GM12878 (cell line): ENCODE results near the gene FHL2. TPM values are rescaled to one million over a fixed set of nuclear protein-coding genes. Genes with fewer than 3 reads are reported as not detected.

Experiments used
- ATAC-seq: fragments of 200-7000 bp; cut with Tn5 transposase; 3 replicates; pipeline ENCODE4 v1.9.1; 2020; ENCODE audit warnings: mild to moderate bottlenecking, moderate library complexity
- BruUV-seq: library from RNA; stranded (reverse); fragments of 400-500 nt; replicated peaks from 2 replicates; lab custom pipeline; 2021; lab: Mats Ljungman, UMichigan
- CTCF ChIA-PET: fragments of 300-600 bp; sonication (Branson Sonifier 250); formaldehyde crosslinking; extraction: SDS; loops from one replicate; lab custom pipeline; 2021; ENCODE audit warnings: inconsistent platforms; lab: Yijun Ruan, JAX
- POLR2A ChIA-PET: fragments of 350-600 bp; formaldehyde crosslinking; extraction: SDS; loops from one replicate; lab custom pipeline; 2021; ENCODE audit warnings: inconsistent platforms; lab: Charles Lee
- RAD21 ChIA-PET: fragments of 300-600 bp; sonication (Branson Sonifier 250); formaldehyde crosslinking; loops from one replicate; lab custom pipeline; 2023; ENCODE audit warnings: antibody characterized with exemption; ENCODE audit not compliant: unreplicated experiment; lab: Charles Lee
- SMC1A ChIA-PET: fragments of 300-600 bp; sonication (Branson Sonifier 250); formaldehyde crosslinking; loops from one replicate; lab custom pipeline; 2023; ENCODE audit not compliant: unreplicated experiment, uncharacterized antibody; lab: Charles Lee
- DNase-seq: peaks from one replicate; pipeline ENCODE4 v3.0.0-alpha.2; 2011; ENCODE audit warnings: low read depth, low spot score
- FAIRE-seq: peaks from 3 replicates; lab custom pipeline; 2011; peaks lifted over from hg19 to GRCh38; lab: Jason Lieb, UNC
- H2AFZ ChIP-seq: 2 replicates; pipeline ENCODE4 v1.6.0; 2011; ENCODE audit warnings: low read depth, low read length, control low read depth; ENCODE audit not compliant: control insufficient read depth
- H3K27ac ChIP-seq: 2 replicates; pipeline ENCODE4 v1.5.1; 2011; ENCODE audit warnings: control low read depth; ENCODE audit not compliant: control insufficient read depth, insufficient read depth
- H3K27me3 ChIP-seq, 2 experiments: replicated peaks in 1 of 2; 2 replicates each; pipeline versions ENCODE4 v1.6.0 to v1.6.1; 2011; ENCODE audit warnings: low read length in 1 of 2; ENCODE audit not compliant: control insufficient read depth in 2 of 2, insufficient read depth in 2 of 2
- H3K36me3 ChIP-seq, 2 experiments: 2 replicates each; pipeline ENCODE4 v1.5.1; 2011; ENCODE audit warnings: low read length in 1 of 2; ENCODE audit not compliant: control insufficient read depth in 2 of 2, insufficient read depth in 2 of 2
- H3K4me1 ChIP-seq: 2 replicates; pipeline ENCODE4 v1.6.1; 2011; ENCODE audit warnings: mild to moderate bottlenecking, low read length, moderate library complexity, mixed read lengths; ENCODE audit not compliant: control insufficient read depth, insufficient read depth
- H3K4me2 ChIP-seq: 2 replicates; pipeline ENCODE4 v1.6.0; 2011; ENCODE audit warnings: control low read depth; ENCODE audit not compliant: control insufficient read depth, insufficient read depth
- H3K4me3 ChIP-seq: fragments of 200-600 bp; sonication (generic); 2 replicates; pipeline ENCODE4 v1.5.1; 2016
- H3K79me2 ChIP-seq: 2 replicates; pipeline ENCODE4 v1.6.0; 2011; ENCODE audit warnings: low read length; ENCODE audit not compliant: control insufficient read depth, insufficient read depth
- H3K9ac ChIP-seq: 2 replicates; pipeline ENCODE4 v1.8.0; 2011; ENCODE audit warnings: low read length, control low read depth, mixed read lengths; ENCODE audit not compliant: control insufficient read depth, insufficient read depth
- H3K9me3 ChIP-seq: replicated peaks from 3 replicates; pipeline ENCODE4 v1.5.1; 2011; ENCODE audit warnings: mild to moderate bottlenecking, low read length; ENCODE audit not compliant: control insufficient read depth, insufficient read depth
- H4K20me1 ChIP-seq: 2 replicates; pipeline ENCODE4 v1.6.0; 2011; ENCODE audit not compliant: control insufficient read depth, insufficient read depth
- CBX5 ChIP-seq: sonication (generic); IDR thresholded peaks from 2 replicates; pipeline ENCODE4 v1.6.1; 2016; ENCODE audit warnings: low read depth, moderate library complexity, mild to moderate bottlenecking, inconsistent platforms
- CHD1 ChIP-seq: IDR thresholded peaks from 2 replicates; pipeline ENCODE4 v1.6.1; 2012; ENCODE audit warnings: low read depth, low read length, improper control_type of control experiment
- EP300 ChIP-seq, 2 experiments: fragments of 150-350 bp in 1 of 2; IDR thresholded peaks; 2 replicates each; pipeline ENCODE4 v1.6.1; 2011 to 2012; ENCODE audit warnings: low read depth in 2 of 2, low read length in 2 of 2, borderline replicate concordance in 1 of 2, improper control_type of control experiment in 1 of 2, inconsistent platforms in 1 of 2; ENCODE audit not compliant: control insufficient read depth in 1 of 2
- HDGF ChIP-seq: fragments of 450-650 bp; IDR thresholded peaks from 2 replicates; pipeline ENCODE4 v1.6.1; 2016; ENCODE audit warnings: antibody characterized with exemption
- JUNB ChIP-seq: IDR thresholded peaks from 2 replicates; pipeline ENCODE4 v1.6.1; 2016; ENCODE audit warnings: antibody characterized with exemption, mild to moderate bottlenecking
- POLR2AphosphoS5 ChIP-seq: IDR thresholded peaks from 2 replicates; pipeline ENCODE4 v1.6.1; 2011; ENCODE audit warnings: mild to moderate bottlenecking, low read length, inconsistent platforms
- RB1 ChIP-seq: fragments of 450-650 bp; formaldehyde crosslinking; IDR thresholded peaks from 2 replicates; pipeline ENCODE4 v1.6.1; 2017; ENCODE audit warnings: mild to moderate bottlenecking, borderline replicate concordance
- WGBS: methylation state at CpG from one replicate; pipeline ENCODE4 v1.1.6; 2016; ENCODE audit warnings: low lambda C conversion rate; ENCODE audit not compliant: insufficient replicate concordance, insufficient coverage; ENCODE audit errors: missing lambda C conversion rate; 5-methylcytosine and 5-hydroxymethylcytosine counted together
- in situ Hi-C: fragments of 300-500 bp; cut with MboI; formaldehyde crosslinking; loops from 9 replicates; pipeline ENCODE4 v1.14.3; 2018; ENCODE audit warnings: mixed read lengths
- intact Hi-C: fragments of 100-400 bp; cut with micrococcal nuclease; formaldehyde crosslinking; loops from one replicate; pipeline ENCODE4 v1.14.2; 2022; ENCODE audit not compliant: unreplicated experiment
- polyA plus RNA-seq, 11 experiments: library from polyadenylated mRNA; depleted of rRNA in 4 of 11; unstranded in 6 of 11; stranded (reverse) in 5 of 11; fragments of >200 nt; fragmentation: Nextera tagmentation in 4 of 11; fragmentation: Illumina TruSeq in 1 of 11; extraction: Ambion mirVana in 4 of 11; extraction: Trizol in 1 of 11; gene quantifications; 1 replicate in 1 of 11; 2 replicates in 10 of 11; pipeline versions ENCODE4 v1.2.1 to v1.2.3, GENCODE V29; 2011 to 2016; ENCODE audit warnings: inconsistent platforms in 2 of 11, missing spikeins in 2 of 11, low read depth in 1 of 11
- total RNA-seq, 4 experiments: library from RNA; depleted of rRNA in 3 of 4; stranded (reverse); fragments of >200 nt in 3 of 4; fragmentation: Illumina TruSeq in 1 of 4; extraction: Trizol in 1 of 4; gene quantifications; 2 replicates each; pipeline versions ENCODE4 v1.2.1 to v1.2.3, GENCODE V29; 2013 to 2021
- TF ChIP-seq, protein P1 (sequence below): fragments of 450-650 bp; IDR thresholded peaks from 2 replicates; pipeline ENCODE4 v1.6.1; 2017; ENCODE audit warnings: mild to moderate bottlenecking, moderate library complexity
- TF ChIP-seq, protein P2 (sequence below): fragments of 450-650 bp; IDR thresholded peaks from 2 replicates; pipeline ENCODE4 v1.6.1; 2018; ENCODE audit warnings: mild to moderate bottlenecking, low read depth, moderate library complexity; ENCODE audit not compliant: partially characterized antibody

Gene FHL2
- total and polyA plus RNA-seq, 10 of the 15 experiments (the other 5 are each of a cell fraction or from before 2014, with no cell fraction given): 2.2 to 9.9 (median 4.5) TPM

DNA sequence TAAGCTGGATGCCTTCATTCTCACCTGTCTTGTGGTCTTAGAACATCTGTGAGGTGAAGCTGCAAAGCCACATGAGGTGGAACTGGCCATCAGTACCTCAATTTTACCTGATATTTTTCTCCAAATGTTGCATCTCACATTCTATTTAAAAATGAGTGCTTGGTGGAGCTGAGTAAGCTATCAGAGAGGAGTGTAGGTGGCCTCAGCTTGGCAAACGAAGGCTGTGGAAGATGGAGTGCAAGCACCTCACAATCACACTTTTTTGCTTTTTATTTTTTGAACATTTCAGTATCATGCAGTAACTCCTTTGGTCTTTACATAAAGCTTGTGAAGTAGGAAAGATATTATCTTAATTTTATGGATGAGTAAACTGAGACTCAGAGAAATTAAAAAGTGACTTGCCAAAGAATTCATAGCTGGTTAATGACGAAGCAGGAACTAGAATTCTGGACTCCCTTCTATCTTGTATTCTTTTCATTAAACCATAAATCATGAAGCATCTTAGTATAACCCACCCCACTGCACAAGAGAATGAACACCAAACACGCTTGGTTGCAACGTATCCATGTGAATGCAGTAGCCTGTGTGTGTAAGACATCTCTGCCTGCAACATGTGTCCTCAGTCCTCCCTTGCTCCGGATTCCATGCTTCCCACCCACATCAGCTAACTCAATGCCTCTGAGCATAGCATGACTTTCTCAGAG, 34.3 kb downstream of the FHL2 start:
- in situ Hi-C loops (no loop called here), intact Hi-C loops (no loop called here)
- 29% methylated on average over 5 of the region's 5 CpGs for WGBS
- Histone ChIP-seq H3K79me2 (no peaks in the 10 kb centered on the region), H3K9me3 (no peaks in the 10 kb centered on the region), H3K4me1 (no peaks in the 10 kb centered on the region), H2AFZ (no peak overlapping the region), H3K36me3 (peaks cover 0 to 1% of the 10 kb centered on the region in 2 experiments; a peak in 1 of 4 replicates), H4K20me1 (no peaks in the 10 kb centered on the region), H3K9ac (no peak overlapping the region), H3K4me2 (no peak overlapping the region), H3K27me3 (no peaks in the 10 kb centered on the region), H3K4me3 (no peak overlapping the region), H3K27ac (no peak overlapping the region)
- FAIRE-seq: no peak
- POLR2A ChIA-PET: no interaction called here
- TF ChIP-seq, protein P1, sequence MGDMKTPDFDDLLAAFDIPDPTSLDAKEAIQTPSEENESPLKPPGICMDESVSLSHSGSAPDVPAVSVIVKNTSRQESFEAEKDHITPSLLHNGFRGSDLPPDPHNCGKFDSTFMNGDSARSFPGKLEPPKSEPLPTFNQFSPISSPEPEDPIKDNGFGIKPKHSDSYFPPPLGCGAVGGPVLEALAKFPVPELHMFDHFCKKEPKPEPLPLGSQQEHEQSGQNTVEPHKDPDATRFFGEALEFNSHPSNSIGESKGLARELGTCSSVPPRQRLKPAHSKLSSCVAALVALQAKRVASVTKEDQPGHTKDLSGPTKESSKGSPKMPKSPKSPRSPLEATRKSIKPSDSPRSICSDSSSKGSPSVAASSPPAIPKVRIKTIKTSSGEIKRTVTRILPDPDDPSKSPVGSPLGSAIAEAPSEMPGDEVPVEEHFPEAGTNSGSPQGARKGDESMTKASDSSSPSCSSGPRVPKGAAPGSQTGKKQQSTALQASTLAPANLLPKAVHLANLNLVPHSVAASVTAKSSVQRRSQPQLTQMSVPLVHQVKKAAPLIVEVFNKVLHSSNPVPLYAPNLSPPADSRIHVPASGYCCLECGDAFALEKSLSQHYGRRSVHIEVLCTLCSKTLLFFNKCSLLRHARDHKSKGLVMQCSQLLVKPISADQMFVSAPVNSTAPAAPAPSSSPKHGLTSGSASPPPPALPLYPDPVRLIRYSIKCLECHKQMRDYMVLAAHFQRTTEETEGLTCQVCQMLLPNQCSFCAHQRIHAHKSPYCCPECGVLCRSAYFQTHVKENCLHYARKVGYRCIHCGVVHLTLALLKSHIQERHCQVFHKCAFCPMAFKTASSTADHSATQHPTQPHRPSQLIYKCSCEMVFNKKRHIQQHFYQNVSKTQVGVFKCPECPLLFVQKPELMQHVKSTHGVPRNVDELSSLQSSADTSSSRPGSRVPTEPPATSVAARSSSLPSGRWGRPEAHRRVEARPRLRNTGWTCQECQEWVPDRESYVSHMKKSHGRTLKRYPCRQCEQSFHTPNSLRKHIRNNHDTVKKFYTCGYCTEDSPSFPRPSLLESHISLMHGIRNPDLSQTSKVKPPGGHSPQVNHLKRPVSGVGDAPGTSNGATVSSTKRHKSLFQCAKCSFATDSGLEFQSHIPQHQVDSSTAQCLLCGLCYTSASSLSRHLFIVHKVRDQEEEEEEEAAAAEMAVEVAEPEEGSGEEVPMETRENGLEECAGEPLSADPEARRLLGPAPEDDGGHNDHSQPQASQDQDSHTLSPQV: no peak
- TF ChIP-seq HDGF (no peak), EP300 (IDR thresholded peaks at IDR 0.05; ENCODE audit: borderline replicate concordance in 1 of 2, control insufficient read depth in 1 of 2, low read depth in 2 of 2, low read length in 2 of 2) (no peak), CHD1 (no peak), POLR2AphosphoS5 (no peak), RB1 (no peak), CBX5 (no peak), JUNB (no peak)
- TF ChIP-seq, protein P2, sequence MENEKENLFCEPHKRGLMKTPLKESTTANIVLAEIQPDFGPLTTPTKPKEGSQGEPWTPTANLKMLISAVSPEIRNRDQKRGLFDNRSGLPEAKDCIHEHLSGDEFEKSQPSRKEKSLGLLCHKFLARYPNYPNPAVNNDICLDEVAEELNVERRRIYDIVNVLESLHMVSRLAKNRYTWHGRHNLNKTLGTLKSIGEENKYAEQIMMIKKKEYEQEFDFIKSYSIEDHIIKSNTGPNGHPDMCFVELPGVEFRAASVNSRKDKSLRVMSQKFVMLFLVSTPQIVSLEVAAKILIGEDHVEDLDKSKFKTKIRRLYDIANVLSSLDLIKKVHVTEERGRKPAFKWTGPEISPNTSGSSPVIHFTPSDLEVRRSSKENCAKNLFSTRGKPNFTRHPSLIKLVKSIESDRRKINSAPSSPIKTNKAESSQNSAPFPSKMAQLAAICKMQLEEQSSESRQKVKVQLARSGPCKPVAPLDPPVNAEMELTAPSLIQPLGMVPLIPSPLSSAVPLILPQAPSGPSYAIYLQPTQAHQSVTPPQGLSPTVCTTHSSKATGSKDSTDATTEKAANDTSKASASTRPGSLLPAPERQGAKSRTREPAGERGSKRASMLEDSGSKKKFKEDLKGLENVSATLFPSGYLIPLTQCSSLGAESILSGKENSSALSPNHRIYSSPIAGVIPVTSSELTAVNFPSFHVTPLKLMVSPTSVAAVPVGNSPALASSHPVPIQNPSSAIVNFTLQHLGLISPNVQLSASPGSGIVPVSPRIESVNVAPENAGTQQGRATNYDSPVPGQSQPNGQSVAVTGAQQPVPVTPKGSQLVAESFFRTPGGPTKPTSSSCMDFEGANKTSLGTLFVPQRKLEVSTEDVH: no peak
- CTCF ChIA-PET: interaction anchor here (0.8 to 1.6 kb wide), 4 partner anchors 18 to 180 kb away, joined by 3 to 5 read pairs (median 4); no protein-coding TSS in a partner anchor
- SMC1A ChIA-PET: interaction anchor here (1.0 to 1.6 kb wide), 2 partner anchors 19 to 152 kb away, joined by 3 to 5 read pairs; no protein-coding TSS in a partner anchor
- no peak for ATAC-seq
- RAD21 ChIA-PET: interaction anchor here (0.7 kb wide), 1 partner anchor 1180 kb away, joined by 3 read pairs; no protein-coding TSS in a partner anchor
- BruUV-seq: no TSS peak
- DNase-seq: no peak
